Limb (tissue), 2 donors: ENCODE data around the gene PCSK6.
A peak's percentile ranks its signal among the peaks of the same experiment; 100 is the strongest.

Experiments
- DNase-seq, 2 donors: peaks; one replicate each; pipeline ENCODE4 v3.0.0-alpha.2; 2016; ENCODE audit errors: extremely low spot score in 2 of 2

Gene PCSK6

GRCh38 chr15:101255615-101256241, 233.8 kb downstream of the PCSK6 start:
- DNase-seq, result peak in 1 of 2 donors; percentile 75

DNA sequence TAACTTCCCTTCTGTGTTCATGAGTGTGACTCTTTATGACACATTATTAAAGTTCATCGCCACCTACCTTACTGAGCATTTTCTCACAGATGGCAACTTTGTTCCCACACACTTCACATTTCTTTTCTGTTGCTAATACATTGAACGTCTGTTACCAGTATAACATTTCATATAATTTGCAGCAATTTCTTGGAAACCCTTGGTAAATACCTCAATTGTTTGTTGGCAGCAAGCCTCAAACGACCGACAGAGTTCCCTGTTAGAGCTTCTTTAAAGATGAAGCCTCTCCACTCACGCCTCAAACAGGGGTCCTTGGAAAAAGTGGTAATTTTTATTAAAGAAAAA, 234.5 kb downstream of the PCSK6 start:
- peak in 1 of 2 donors; percentile 57 for DNase-seq

DNA sequence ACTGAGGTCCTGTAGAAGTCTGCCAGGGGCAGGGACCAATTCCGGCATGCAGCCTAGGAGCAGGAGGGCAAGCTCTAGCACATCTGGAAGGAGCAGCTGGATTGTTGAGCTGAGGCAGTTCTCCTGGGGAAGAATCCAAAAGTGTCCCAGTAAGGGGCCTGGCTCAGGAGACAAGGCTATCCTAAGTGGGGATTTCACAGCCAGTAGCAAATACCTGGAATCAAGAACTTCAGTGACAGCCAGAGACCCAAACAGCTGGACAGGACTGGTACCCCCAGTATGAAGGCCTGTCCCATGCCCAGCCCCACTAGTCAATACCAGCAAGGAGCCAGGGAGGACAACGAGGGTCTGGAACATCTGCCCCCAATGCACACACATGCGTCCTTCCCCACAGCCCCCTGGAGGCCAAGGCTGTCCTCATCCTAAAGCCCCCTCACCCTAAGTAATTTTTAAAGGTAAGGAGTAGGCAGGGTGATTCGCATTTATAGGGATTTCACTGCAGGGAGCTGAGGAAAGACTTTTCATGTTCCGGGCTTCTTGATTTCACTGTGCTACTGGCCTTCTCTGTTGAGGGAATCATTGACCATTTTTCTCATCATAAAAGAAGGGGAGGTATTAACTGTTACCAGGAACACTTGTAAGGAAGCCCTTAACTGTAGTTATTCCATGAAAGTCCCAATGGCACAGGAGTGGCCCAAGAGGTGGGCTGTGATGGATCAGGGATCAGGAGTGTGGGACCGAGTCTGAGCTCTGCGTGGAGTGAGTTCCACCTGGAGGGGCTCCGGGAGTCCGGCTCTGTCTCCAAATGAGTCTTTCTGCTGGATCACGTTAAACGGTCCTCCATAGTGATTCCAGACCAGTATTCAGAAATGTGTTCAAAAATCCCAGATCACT, 235.1 kb downstream of the PCSK6 start:
- no peak for DNase-seq
